HEK293 (cell line): ENCODE data around the gene GSN.
A peak's percentile ranks its signal among the peaks of the same experiment; 100 is the strongest.

Source experiments
- GLIS1 ChIP-seq: fragments of 450-650 bp; formaldehyde crosslinking; IDR thresholded peaks from 2 replicates; pipeline ENCODE4 v1.5.1; 2016; ENCODE audit warnings: missing biosample characterization, missing genetic modification characterization
- KLF1 ChIP-seq: fragments of 450-650 bp; formaldehyde crosslinking; IDR thresholded peaks from 2 replicates; pipeline ENCODE4 v1.5.1; 2016; ENCODE audit warnings: missing biosample characterization, missing genetic modification characterization
- KLF16 ChIP-seq: fragments of 450-650 bp; formaldehyde crosslinking; IDR thresholded peaks from 2 replicates; pipeline ENCODE4 v1.5.1; 2017; ENCODE audit warnings: missing biosample characterization, missing genetic modification characterization
- KLF9 ChIP-seq: fragments of 450-650 bp; formaldehyde crosslinking; IDR thresholded peaks from 2 replicates; pipeline ENCODE4 v1.5.1; 2016; ENCODE audit warnings: missing biosample characterization, missing genetic modification characterization, low read depth
- PATZ1 ChIP-seq: fragments of 450-650 bp; formaldehyde crosslinking; IDR thresholded peaks from 2 replicates; pipeline ENCODE4 v1.5.1; 2016; ENCODE audit warnings: missing biosample characterization, missing genetic modification characterization
- SP3 ChIP-seq: fragments of 450-650 bp; formaldehyde crosslinking; IDR thresholded peaks from 2 replicates; pipeline ENCODE4 v1.5.1; 2016; ENCODE audit warnings: missing biosample characterization, missing genetic modification characterization
- ZBTB10 ChIP-seq: fragments of 450-650 bp; formaldehyde crosslinking; IDR thresholded peaks from 2 replicates; pipeline ENCODE4 v1.5.1; 2016; ENCODE audit warnings: missing biosample characterization, missing genetic modification characterization
- ZFP3 ChIP-seq: fragments of 450-650 bp; formaldehyde crosslinking; IDR thresholded peaks from 2 replicates; pipeline ENCODE4 v1.5.1; 2016; ENCODE audit warnings: low read depth, missing biosample characterization, missing genetic modification characterization
- ZFP69B ChIP-seq: fragments of 450-650 bp; formaldehyde crosslinking; IDR thresholded peaks from 2 replicates; pipeline ENCODE4 v1.5.1; 2016; ENCODE audit warnings: missing biosample characterization, missing genetic modification characterization
- ZNF112 ChIP-seq: fragments of 450-650 bp; formaldehyde crosslinking; IDR thresholded peaks from 2 replicates; pipeline ENCODE4 v1.5.0; 2017; ENCODE audit warnings: missing biosample characterization, missing genetic modification characterization
- ZNF133 ChIP-seq: fragments of 450-650 bp; formaldehyde crosslinking; IDR thresholded peaks from 2 replicates; pipeline ENCODE4 v1.5.1; 2016; ENCODE audit warnings: missing biosample characterization, missing genetic modification characterization
- ZNF148 ChIP-seq: fragments of 450-650 bp; formaldehyde crosslinking; IDR thresholded peaks from 2 replicates; pipeline ENCODE4 v1.5.0; 2017; ENCODE audit warnings: missing biosample characterization, missing genetic modification characterization, borderline replicate concordance
- ZNF350 ChIP-seq: fragments of 450-650 bp; formaldehyde crosslinking; IDR thresholded peaks from 2 replicates; pipeline ENCODE4 v1.5.0; 2017; ENCODE audit warnings: missing biosample characterization, mild to moderate bottlenecking, missing genetic modification characterization
- ZNF366 ChIP-seq: fragments of 450-650 bp; formaldehyde crosslinking; conservative IDR thresholded peaks from 2 replicates; pipeline ENCODE4 v1.5.1; 2016; ENCODE audit warnings: missing biosample characterization, missing genetic modification characterization
- ZNF404 ChIP-seq: fragments of 450-650 bp; formaldehyde crosslinking; IDR thresholded peaks from 2 replicates; pipeline ENCODE4 v1.5.1; 2017; ENCODE audit warnings: missing biosample characterization, missing genetic modification characterization
- ZNF544 ChIP-seq: fragments of 450-650 bp; formaldehyde crosslinking; IDR thresholded peaks from 2 replicates; pipeline ENCODE4 v1.5.0; 2017; ENCODE audit warnings: missing biosample characterization, missing genetic modification characterization
- ZNF571 ChIP-seq: fragments of 450-650 bp; formaldehyde crosslinking; IDR thresholded peaks from 2 replicates; pipeline ENCODE4 v1.5.0; 2017; ENCODE audit warnings: missing biosample characterization, missing genetic modification characterization
- ZNF629 ChIP-seq: fragments of 450-650 bp; formaldehyde crosslinking; IDR thresholded peaks from 2 replicates; pipeline ENCODE4 v1.5.1; 2017; ENCODE audit warnings: missing biosample characterization, missing genetic modification characterization
- ZNF785 ChIP-seq: fragments of 450-650 bp; formaldehyde crosslinking; IDR thresholded peaks from 2 replicates; pipeline ENCODE4 v1.5.1; 2016; ENCODE audit warnings: missing biosample characterization, missing genetic modification characterization
- ZSCAN23 ChIP-seq: fragments of 450-650 bp; formaldehyde crosslinking; IDR thresholded peaks from 2 replicates; pipeline ENCODE4 v1.5.1; 2016; ENCODE audit warnings: missing biosample characterization, missing genetic modification characterization
- TF ChIP-seq, protein P1 (sequence below): fragments of 450-650 bp; formaldehyde crosslinking; conservative IDR thresholded peaks from 2 replicates; pipeline ENCODE4 v1.5.1; 2016; ENCODE audit warnings: low read depth, missing biosample characterization, missing genetic modification characterization
- TF ChIP-seq, protein P2 (sequence below): fragments of 450-650 bp; formaldehyde crosslinking; IDR thresholded peaks from 2 replicates; pipeline ENCODE4 v1.5.1; 2017; ENCODE audit warnings: missing biosample characterization, missing genetic modification characterization
- TF ChIP-seq, protein P3 (sequence below): fragments of 450-650 bp; formaldehyde crosslinking; IDR thresholded peaks from 2 replicates; pipeline ENCODE4 v1.5.1; 2017; ENCODE audit warnings: missing biosample characterization, missing genetic modification characterization

The GSN gene

DNA sequence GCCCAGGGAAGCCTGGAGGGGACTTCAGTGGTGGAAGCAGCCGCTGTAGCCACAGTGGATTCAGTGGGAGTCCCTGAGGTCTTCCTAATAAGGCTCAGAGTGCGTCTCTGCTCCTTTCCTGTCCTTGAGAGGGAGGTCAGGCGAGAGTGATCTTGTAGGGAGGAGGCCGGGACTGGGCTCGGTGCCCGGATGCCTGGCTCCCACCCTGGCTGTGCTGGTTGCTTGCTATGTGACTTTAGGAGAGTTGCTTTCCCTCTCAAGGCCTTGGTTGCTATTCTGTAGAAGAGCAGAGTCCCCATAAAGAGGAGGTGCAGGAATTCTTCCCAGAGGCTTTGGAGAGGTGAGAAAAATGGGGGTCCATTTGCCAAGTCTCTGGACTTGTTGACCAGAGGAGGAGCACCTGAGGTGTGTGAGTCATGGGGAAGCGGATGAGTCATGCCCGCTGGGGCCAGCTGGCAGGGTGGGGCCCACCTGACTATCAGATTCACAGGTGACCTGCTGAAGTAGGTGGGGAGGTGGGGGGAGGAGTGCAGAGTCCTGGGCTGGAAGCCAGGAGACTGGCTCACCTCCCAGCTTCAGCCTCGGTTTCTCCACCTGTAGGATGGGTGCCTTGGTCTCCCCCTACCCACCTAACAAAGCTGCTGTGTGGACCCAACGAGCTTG, 13.8 kb downstream of the GSN start (continued):
- TF ChIP-seq ZSCAN23 (tag by site-specific recombination) (no peak), PATZ1 (tag by site-specific recombination) (peak; percentile 55), ZNF112 (no peak), ZFP3 (no peak), ZNF544 (no peak), ZNF366 (tag by site-specific recombination) (no peak), ZNF148 (tag by site-specific recombination) (no peak), SP3 (tag by site-specific recombination) (no peak), KLF1 (tag by site-specific recombination) (peak; percentile 85), ZNF404 (no peak), ZBTB10 (tag by site-specific recombination) (no peak), ZFP69B (tag by site-specific recombination) (peak; percentile 99), ZNF571 (tag by site-specific recombination) (no peak), ZNF629 (tag by site-specific recombination) (0 out of 2 replicates have a peak, but pooled peaks have one; percentile 32), ZNF133 (tag by site-specific recombination) (no peak), KLF16 (tag by site-specific recombination) (no peak), ZNF785 (no peak), KLF9 (tag by site-specific recombination) (no peak), ZNF350 (tag by site-specific recombination) (no peak), GLIS1 (tag by site-specific recombination) (no peak)
- TF ChIP-seq, protein P1, sequence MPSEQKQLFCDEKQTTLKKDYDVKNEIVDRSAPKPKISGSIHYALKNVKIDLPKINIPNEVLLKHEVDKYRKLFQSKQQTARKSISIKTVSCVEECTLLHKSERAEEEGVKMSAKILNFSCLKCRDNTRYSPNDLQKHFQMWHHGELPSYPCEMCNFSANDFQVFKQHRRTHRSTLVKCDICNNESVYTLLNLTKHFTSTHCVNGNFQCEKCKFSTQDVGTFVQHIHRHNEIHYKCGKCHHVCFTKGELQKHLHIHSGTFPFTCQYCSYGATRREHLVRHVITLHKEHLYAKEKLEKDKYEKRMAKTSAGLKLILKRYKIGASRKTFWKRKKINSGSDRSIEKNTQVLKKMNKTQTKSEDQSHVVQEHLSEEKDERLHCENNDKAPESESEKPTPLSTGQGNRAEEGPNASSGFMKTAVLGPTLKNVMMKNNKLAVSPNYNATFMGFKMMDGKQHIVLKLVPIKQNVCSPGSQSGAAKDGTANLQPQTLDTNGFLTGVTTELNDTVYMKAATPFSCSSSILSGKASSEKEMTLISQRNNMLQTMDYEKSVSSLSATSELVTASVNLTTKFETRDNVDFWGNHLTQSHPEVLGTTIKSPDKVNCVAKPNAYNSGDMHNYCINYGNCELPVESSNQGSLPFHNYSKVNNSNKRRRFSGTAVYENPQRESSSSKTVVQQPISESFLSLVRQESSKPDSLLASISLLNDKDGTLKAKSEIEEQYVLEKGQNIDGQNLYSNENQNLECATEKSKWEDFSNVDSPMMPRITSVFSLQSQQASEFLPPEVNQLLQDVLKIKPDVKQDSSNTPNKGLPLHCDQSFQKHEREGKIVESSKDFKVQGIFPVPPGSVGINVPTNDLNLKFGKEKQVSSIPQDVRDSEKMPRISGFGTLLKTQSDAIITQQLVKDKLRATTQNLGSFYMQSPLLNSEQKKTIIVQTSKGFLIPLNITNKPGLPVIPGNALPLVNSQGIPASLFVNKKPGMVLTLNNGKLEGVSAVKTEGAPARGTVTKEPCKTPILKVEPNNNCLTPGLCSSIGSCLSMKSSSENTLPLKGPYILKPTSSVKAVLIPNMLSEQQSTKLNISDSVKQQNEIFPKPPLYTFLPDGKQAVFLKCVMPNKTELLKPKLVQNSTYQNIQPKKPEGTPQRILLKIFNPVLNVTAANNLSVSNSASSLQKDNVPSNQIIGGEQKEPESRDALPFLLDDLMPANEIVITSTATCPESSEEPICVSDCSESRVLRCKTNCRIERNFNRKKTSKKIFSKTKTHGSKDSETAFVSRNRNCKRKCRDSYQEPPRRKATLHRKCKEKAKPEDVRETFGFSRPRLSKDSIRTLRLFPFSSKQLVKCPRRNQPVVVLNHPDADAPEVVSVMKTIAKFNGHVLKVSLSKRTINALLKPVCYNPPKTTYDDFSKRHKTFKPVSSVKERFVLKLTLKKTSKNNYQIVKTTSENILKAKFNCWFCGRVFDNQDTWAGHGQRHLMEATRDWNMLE = no peak
- TF ChIP-seq, protein P2, sequence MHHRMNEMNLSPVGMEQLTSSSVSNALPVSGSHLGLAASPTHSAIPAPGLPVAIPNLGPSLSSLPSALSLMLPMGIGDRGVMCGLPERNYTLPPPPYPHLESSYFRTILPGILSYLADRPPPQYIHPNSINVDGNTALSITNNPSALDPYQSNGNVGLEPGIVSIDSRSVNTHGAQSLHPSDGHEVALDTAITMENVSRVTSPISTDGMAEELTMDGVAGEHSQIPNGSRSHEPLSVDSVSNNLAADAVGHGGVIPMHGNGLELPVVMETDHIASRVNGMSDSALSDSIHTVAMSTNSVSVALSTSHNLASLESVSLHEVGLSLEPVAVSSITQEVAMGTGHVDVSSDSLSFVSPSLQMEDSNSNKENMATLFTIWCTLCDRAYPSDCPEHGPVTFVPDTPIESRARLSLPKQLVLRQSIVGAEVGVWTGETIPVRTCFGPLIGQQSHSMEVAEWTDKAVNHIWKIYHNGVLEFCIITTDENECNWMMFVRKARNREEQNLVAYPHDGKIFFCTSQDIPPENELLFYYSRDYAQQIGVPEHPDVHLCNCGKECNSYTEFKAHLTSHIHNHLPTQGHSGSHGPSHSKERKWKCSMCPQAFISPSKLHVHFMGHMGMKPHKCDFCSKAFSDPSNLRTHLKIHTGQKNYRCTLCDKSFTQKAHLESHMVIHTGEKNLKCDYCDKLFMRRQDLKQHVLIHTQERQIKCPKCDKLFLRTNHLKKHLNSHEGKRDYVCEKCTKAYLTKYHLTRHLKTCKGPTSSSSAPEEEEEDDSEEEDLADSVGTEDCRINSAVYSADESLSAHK (tag by site-specific recombination) = no peak
- TF ChIP-seq, protein P3, sequence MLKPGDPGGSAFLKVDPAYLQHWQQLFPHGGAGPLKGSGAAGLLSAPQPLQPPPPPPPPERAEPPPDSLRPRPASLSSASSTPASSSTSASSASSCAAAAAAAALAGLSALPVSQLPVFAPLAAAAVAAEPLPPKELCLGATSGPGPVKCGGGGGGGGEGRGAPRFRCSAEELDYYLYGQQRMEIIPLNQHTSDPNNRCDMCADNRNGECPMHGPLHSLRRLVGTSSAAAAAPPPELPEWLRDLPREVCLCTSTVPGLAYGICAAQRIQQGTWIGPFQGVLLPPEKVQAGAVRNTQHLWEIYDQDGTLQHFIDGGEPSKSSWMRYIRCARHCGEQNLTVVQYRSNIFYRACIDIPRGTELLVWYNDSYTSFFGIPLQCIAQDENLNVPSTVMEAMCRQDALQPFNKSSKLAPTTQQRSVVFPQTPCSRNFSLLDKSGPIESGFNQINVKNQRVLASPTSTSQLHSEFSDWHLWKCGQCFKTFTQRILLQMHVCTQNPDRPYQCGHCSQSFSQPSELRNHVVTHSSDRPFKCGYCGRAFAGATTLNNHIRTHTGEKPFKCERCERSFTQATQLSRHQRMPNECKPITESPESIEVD (tag by site-specific recombination) = no peak
